HTR-8/SVneo (cell line): ENCODE measurements around the gene SIGLEC11.
A peak's percentile ranks its signal among the peaks of the same experiment; 100 is the strongest.
"Not testable (repeated sequence)": the region's sequence is repeated elsewhere in the genome, so short reads cannot be mapped to it uniquely, and the experiment has no call there.

Source experiments
- DNase-seq: peaks from one replicate; pipeline ENCODE4 v3.0.0; 2011; ENCODE audit warnings: low spot score, mixed read lengths; ENCODE audit not compliant: insufficient read length
- FAIRE-seq: peaks from 2 replicates; lab custom pipeline; 2011; peaks lifted over from hg19 to GRCh38; lab: Jason Lieb, UNC

The SIGLEC11 gene

GRCh38 chr19:49952906-49953305 is 8.1 kb downstream of the SIGLEC11 start:
- no peak for FAIRE-seq

GRCh38 chr19:49952479-49952836 is 8.5 kb downstream of the SIGLEC11 start:
- no peak for DNase-seq
- FAIRE-seq = no peak

More at GRCh38 chr19:49952906-49953305, 8.1 kb downstream of the SIGLEC11 start:
- DNase-seq = no peak

GRCh38 chr19:49951806-49952478 is 9.0 kb downstream of the SIGLEC11 start:
- FAIRE-seq (no peak), DNase-seq (no peak)

GRCh38 chr19:49950956-49951526 is 9.9 kb downstream of the SIGLEC11 start:
- no peak for FAIRE-seq
- no peak for DNase-seq

GRCh38 chr19:49950590-49950948 is 10.4 kb downstream of the SIGLEC11 start:
- DNase-seq (no peak), FAIRE-seq (no peak)

GRCh38 chr19:49949742-49950589 is 11.0 kb downstream of the SIGLEC11 start:
- FAIRE-seq (no peak), DNase-seq (no peak)

- FAIRE-seq = no peak
- no peak for DNase-seq
These were observed 14.6 kb downstream of the SIGLEC11 start for GRCh38 chr19:49946415-49946814.

- FAIRE-seq, DNase-seq: not testable (repeated sequence)
These were observed 16.4 kb downstream of the SIGLEC11 start for GRCh38 chr19:49944567-49944966.

- DNase-seq (no peak), FAIRE-seq (no peak)
These were observed 20.5 kb downstream of the SIGLEC11 start for GRCh38 chr19:49940482-49940791.

GRCh38 chr19:49939721-49940481 is 21.1 kb downstream of the SIGLEC11 start:
- DNase-seq (no peak), FAIRE-seq (no peak)

GRCh38 chr19:49938662-49939061 is 22.3 kb downstream of the SIGLEC11 start:
- DNase-seq (no peak), FAIRE-seq (no peak)

- FAIRE-seq (no peak), DNase-seq (peak; percentile 85)
These were observed 23.1 kb downstream of the SIGLEC11 start for GRCh38 chr19:49937750-49938381.

- DNase-seq (no peak), FAIRE-seq (no peak)
These were observed 24.4 kb downstream of the SIGLEC11 start for GRCh38 chr19:49936549-49936948.

- DNase-seq = no peak
- FAIRE-seq = no peak
These were observed 27.3 kb downstream of the SIGLEC11 start for GRCh38 chr19:49933643-49934042.

GRCh38 chr19:49932731-49933131 is 28.2 kb downstream of the SIGLEC11 start:
- FAIRE-seq = no peak
- no peak for DNase-seq

- FAIRE-seq = no peak
- DNase-seq = no peak
These were observed 28.9 kb downstream of the SIGLEC11 start for GRCh38 chr19:49932041-49932451.

- FAIRE-seq (no peak), DNase-seq (no peak)
These were observed 29.5 kb downstream of the SIGLEC11 start for GRCh38 chr19:49931293-49932040.

GRCh38 chr19:49930483-49931011 is 30.4 kb downstream of the SIGLEC11 start:
- DNase-seq (no peak), FAIRE-seq (no peak)
